Measurements from ENCODE around the gene TSPAN11.
A peak's percentile ranks its signal among the peaks of the same experiment; 100 is the strongest.
"Not testable (repeated sequence)": the region's sequence is repeated elsewhere in the genome, so short reads cannot be mapped to it uniquely, and the experiment has no call there.

Gene TSPAN11

DNA sequence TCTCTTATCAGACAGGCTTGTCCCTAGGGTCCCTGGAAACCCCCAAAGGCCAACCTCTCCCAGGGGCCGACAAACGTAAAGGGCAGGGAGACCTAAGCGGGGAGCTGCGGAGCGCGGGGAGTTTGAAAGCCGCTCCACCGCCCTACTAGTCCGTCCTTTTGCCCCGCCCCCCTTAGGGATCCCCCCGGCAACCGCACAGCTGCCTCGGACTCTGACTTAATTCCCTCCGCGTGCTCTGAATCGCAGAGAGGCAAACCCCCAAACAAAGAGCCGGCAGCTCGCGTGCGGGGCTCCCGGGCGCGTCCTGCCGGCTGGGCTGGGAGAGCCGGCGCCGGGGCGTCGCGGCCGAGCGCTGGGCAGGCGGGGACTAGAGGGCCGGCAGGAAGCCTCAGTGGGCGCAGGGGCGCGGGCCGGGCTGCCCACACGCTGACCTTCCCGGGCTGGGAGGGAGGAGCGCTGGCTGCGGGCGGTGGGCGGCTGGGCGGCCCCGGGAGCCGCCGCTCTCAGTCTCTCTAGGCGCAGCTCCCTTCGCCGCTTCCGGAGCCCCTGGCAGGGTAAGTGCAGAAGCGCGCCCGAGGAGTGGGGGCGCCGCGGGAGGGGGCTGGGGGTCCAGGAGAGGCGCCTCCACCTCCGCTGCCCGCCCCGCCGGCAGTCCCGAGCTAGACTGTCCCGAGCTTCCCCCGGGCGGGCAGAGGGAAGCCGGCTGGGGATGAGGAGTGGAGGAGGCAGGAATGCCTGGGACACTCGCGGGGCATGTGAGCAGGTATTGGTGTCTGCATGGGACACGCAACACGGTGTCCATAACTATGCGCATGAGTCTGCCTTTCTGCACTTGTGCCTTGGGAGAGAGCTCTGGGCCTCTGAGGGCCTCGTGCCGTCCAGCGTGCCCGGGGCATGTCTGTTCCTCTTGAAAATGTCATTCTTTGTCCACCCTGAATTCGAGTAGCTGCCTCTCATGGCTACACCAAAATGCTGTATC, at the start of gene TSPAN11:
Gene TSPAN11 (plus strand): TSS at position 506 of the 979 bp plus-strand sequence. CDS start 27,244 bp downstream, outside the sequence.
- DNase-seq = no peak

DNA sequence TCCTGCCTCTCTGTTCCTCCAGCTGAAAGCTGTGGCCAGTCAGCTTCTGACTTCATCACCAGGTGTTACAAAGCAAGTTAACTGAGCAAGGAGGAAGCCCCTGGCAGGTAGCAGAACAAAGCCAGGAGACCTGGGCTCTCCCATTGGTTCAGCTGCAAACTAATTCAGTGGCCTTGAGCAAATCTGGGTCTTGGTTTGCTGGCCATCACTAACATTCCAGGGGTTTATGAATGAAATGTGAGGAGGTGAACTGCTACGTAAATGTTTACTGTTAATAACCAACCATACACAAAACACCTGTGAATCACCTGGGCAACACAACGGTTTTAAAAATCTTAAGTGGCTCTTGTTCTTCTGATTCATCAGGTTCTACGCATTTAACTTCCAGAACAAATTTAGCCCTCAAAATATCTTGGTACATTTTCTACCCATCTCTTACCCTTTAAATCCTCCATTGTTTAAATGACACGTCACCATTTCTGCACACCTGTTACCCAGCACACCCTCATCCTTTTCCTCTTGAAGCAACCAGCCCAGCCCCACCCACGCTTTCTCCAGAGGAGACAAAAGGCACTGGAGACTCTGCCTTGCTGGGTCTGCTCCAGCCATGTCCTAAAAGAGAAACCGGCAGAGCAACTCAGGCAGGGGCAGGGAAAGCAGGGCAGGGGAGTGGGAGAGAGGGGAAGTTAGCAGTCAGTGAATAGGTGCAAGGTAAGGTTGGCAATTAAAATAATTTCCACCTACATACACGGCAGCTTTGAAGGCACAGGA, 49.3 kb upstream of the TSPAN11 start:
- DNase-seq = peak in 1 of 2 experiments; percentile 31

GRCh38 chr12:30878024-30878423, 48.5 kb upstream of the TSPAN11 start:
- DNase-seq = no peak

DNA sequence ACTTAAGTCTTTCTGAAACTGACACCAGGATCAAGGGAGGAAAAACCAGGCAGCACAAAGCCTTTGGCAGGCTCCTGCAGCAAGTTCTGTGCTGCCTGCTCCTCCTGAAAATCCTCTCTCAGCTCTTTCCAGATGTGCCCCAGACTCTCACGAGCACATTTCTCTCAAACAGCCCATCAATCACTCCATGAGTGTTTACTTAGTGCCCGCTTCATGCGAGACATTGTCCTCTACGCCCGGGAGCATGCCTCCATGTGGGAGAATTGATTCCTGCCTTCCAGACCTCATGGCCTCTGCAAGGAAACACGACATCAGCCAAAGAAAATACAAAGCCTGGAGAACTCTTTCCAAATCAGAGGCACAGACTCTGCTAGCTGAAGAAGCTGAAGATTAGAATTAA, 46.5 kb upstream of the TSPAN11 start:
- no peak for DNase-seq

DNA sequence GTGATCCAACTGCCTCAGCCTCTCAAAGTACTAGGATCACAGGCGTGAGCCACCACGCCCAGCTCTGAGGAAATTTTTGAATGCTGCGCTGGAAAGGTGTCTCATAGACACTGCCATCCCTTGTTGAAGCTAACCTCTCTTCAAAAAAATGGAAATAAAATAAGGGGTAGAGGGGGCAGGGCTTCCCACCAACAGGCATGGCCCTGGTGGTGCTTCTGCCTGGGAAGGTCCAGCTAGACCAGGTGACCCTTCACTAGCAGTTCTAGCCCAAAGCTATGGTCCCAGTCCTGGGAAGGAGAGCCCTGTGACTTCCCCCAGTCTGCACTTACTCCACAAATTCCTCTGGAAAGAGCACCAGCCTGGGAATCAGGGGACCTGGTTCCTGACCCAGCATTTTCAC, 45.7 kb upstream of the TSPAN11 start:
- no peak for DNase-seq

DNA sequence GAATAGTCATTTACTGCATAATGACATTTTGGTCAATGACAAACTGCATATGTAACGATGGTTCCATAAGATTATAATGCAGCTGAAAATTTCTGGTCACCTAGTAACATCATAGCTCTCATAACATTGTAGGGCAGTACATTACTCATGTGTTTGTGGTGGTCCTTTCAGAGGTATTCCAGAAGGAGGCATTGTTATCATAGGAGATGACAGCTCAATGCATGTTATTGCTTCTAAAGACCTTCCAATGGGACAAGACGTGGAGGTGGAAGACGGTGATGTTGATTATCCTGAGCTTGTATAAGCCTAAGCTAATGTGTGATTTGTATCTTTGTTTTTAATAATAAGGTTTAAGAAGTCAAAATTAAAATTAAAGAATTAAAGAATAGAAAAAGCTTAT, 43.8 kb upstream of the TSPAN11 start:
- no peak for DNase-seq

DNA sequence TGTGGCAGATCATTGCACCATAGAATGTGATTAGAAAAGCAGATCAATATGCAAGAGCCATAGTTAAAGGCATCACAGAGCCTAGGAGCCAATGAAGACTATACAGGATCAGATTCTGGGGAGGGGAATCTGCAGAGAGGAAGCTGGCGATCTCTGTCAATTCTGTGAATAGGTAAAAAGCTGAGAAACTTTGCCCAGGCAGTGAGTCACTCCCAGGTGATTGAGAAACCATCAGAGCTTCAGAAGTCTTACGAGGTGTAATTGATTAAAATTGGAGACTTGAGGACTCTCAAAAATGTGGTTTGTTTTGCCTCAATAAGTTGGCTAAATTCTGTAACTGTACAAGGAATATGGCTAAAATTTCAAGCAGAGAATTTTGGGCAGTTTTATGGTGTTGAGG, 41.7 kb upstream of the TSPAN11 start:
- DNase-seq = no peak

DNA sequence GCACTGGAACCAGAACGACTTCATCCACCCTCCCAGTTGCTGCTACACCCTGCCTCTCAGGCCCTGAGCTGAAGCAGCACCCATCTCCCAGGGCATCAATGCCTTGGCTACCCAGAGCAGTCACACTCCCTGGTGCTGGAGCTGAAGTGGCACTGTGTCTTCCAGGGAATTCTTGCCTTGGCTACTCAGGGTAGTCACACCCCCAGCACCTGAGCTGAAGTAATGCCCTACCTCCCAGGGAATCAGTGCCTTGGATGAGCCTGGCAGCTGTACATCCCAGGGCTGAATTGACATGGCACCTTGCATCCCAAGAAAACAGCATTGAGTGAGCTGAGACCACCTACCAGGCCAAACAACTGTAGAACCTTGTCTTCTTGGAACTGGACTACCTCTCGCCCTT, 41.2 kb upstream of the TSPAN11 start:
- DNase-seq = no peak

GRCh38 chr12:30887226-30887625, 39.3 kb upstream of the TSPAN11 start:
- no peak for DNase-seq

- DNase-seq = no peak
Measured at GRCh38 chr12:30888241-30888640, 38.3 kb upstream of the TSPAN11 start.

DNA sequence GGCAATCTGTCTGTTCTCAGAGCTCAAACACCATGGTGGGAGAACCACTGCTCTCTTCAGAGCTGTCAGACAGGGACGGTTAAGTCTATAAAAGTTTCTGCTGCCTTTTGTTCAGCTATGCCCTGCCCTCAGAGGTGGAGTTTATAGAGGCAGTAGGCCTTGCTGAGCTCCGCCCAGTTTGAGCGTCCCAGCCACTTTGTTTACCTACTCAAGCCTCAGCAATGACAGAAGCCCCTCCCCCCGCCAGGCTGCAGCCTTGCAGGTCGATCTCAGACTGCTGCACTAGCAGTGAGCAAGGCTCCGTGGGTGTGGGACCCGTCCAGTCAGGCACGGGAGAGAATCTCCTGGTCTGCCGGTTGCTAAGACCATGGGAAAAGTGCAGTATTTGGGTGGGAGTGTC, 32.0 kb upstream of the TSPAN11 start:
- not testable (repeated sequence) for DNase-seq

DNA sequence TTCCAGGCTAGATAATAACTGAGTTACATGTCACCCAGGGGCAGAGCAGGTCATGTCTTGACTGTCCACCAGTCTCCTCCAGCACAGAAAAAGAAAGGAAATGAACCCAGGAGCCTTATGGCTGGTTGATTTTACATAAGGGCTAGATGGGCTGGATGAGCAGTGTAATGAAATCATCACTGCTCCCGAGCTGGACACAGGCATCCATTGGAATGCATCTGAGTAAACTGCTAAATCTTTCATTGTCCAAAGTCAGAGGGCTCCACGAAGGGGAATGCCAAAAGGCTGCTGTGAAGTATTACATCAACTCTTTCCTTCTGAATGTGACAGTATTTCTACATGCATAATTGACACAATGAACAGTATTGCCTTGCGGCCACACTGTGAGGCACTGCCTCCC, 30.1 kb upstream of the TSPAN11 start:
- DNase-seq = no peak

DNA sequence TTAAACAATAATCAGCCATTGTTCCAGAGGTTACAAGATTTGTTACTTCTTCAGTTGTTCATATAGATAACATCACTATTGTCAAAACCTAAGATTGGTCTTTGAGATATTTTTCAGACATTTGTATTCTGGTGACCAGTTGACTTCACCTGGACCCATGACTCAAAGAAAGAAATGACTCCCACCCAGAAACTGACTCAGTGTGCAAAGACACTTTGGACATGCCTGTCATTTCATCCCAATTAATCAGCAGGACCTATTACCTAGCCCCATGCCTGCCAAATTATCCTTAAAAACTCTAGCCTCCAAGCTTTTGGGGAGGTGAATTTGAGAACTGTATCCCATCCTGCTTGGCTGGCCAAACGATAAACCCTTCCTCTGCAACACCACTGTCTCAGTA, 27.7 kb upstream of the TSPAN11 start:
- no peak for DNase-seq

DNA sequence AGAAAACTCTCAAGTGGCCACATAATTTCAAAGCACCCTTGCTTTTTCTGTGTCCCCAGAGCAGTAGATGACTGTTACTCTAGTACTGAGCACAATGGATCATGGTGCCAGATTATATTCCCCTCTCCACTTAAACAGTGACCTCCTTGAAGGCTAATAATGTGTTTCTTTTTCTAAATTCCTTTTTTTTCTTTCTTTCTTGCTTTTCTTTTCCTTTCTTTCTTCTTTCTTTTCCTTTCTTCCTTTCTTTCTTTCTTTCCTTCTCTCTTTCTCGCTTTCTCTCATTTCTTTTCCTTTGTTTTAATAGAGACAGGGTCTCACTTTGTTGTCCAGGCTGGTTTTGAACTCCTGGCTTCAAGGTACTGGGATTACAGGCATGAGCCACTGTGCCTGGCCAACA, 26.2 kb upstream of the TSPAN11 start:
- no peak for DNase-seq

GRCh38 chr12:30902001-30902400, 24.5 kb upstream of the TSPAN11 start:
- DNase-seq = no peak

DNA sequence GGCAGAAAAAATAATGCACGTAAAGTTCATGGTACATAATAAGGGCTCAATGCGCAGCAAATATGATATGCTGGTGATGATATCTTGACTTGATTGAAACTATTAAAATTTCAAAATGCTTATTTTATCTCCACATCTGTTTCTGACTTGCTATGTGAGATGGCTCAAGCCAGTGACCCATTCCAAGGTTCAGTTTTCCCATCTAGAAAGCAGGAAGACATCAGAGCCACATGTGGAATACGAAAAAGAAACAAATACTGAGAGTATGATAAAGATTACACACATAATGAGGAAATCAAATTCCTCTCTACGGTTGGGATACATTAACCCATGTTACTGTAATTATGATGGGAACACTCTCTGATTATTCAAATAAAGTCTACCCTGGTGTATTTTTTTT, 24.0 kb upstream of the TSPAN11 start:
- no peak for DNase-seq

DNA sequence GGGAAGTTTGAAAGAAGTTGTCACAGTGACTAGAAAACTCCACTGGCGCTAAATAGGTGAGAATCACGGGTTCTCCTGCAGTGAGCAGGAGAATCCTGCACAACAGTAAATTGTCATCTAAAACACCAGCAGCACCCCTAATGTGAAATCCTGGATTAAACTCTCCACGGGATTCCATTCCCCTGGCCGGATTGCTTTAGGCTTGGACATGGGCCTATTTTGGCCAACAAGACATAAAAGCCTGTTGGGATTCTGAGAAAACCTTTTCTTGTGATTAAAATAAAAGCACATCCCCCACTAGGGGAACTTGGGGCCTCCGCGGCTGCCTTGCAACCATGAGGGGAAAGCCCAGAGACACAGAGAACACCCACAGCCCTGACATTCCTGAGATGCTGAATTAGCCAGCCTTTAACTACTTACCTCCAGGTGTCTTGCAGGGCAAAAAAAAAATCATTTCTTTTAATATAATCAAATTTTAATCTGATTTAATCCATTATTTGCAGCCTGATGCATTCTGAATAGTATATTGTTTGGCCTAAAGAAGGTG, 21.0 kb upstream of the TSPAN11 start:
- no peak for DNase-seq

DNA sequence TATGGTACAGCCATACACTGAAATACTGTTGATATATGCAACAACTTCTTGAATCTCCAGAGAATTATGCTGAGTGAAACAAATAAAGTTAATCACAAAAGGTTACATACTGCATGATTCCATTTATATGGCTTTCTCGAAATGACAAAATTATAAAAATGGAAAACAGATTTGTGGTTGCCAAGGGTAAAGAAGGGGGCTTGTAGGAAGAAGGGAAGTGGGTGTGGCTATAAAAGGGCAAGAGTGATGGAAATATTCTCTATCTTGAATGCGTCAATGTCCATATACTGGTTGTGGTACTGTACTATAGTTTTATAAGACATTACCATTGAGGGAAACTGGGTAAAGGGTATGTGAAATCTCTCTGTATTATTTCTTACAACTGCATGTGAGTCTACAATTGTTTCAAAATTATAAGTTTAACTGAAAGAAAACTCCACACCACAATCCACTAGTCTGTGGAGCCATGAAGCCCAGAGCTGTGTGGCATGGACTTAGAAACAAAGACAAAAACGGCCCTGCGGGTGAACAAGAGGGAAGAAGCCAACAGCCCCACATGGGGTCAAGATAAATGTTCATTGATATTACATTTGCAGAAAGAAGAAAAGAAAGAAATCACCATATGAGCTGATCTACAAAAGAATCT, 18.3 kb upstream of the TSPAN11 start:
- no peak for DNase-seq

DNA sequence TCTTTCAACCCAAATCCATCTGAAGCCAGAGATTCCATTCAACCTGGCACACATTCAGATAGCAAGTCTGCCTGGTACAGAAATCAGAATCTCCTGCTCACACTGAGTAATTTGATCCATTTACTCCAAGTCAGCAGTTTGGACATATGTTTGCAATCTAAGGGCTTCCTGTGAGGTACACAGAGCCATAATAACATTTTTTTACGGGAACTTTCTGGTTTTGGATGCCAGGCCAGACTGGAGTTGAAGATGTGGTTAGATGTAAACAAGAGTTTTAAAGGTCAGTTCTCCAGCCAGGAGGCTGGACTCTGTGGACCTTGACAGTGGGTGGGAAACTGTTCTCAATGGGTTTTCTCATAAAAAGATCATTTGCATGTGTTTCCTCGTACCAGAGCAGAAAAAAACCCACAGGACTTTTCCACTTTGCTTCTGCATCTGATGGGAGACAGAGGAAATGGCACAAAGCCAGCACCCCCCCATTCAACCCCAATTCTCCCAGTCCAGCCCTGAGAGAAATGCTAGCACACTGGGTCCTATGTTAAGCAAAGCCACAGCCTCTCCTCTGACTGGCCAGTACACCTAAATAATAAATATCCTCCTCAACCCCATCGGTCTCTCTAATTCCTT, 17.7 kb upstream of the TSPAN11 start:
- DNase-seq = peak in 1 of 2 experiments; percentile 15

DNA sequence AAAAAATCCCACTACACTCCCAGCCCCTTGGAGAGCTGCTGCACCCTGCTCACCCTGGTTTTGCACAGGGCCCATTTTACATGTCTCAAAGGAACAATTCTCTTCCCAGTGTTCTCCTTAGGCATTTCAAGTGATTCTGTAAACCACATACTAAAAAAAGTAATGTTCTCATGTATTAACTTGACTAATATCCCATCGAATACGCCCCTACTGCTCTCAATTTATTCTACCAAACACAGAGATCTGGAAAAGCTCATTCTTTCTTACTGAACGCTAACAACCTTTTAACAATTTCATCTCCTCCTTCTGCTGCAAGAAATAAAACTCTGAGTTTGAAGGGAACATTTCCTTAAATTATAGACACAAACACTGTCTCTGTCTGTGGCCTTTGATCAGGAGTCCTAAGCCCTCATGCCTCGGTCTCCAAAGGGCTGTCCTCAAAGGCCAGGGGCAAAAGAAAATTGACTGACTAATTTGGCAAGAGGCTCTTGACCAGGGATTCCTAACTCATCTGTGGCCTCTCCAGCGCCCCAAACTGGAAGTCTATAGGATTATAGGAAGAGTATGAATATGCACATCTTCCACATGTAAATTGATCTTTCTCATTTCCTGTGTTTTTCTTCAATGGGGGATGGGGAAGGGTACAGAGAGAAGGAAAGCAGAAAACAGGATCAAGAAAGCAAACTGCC, 17.1 kb upstream of the TSPAN11 start:
- no peak for DNase-seq

GRCh38 chr12:30910038-30910350, 16.6 kb upstream of the TSPAN11 start:
- no peak for DNase-seq

- DNase-seq = no peak
Measured at GRCh38 chr12:30911207-30911606, 15.3 kb upstream of the TSPAN11 start.

Data from NCI-H2081 (cell line).